ENCODE data around the gene EGR4. TPM values are rescaled to one million over a fixed set of nuclear protein-coding genes. Genes with fewer than 3 reads are reported as not detected.

EGR4 gene
- total RNA-seq, 2 donors from 2014 or later, result not detected

- ATAC-seq (ENCODE audit: insufficient number of reproducible peaks, low FRiP score, low read depth), result no peak
- no peaks in the 10 kb centered on the region for H3K27me3 ChIP-seq (replicated peaks; ENCODE audit: insufficient read depth)
- TF ChIP-seq CTCF (IDR thresholded peaks at IDR 0.05), result no peak
- no peaks in the 10 kb centered on the region for H3K4me1 ChIP-seq (ENCODE audit: control insufficient read depth in 1 of 2, low read depth in 2 of 2)
- H3K27ac ChIP-seq, result no peak overlapping the region
- peaks cover 18% of the 10 kb centered on the region for H3K36me3 ChIP-seq
- H3K4me3 ChIP-seq, result no peak overlapping the region
- H3K9me3 ChIP-seq, result no peaks in the 10 kb centered on the region
- DNase-seq (ENCODE audit: low spot score), result no peak
Observed at GRCh38 chr2:73257021-73257420, 36.3 kb downstream of the EGR4 start.

- H3K27ac ChIP-seq, result no peak overlapping the region
- no peaks in the 10 kb centered on the region for H3K4me1 ChIP-seq (ENCODE audit: control insufficient read depth in 1 of 2, low read depth in 2 of 2)
- H3K36me3 ChIP-seq, result peaks cover 18% of the 10 kb centered on the region
- no peaks in the 10 kb centered on the region for H3K9me3 ChIP-seq
- DNase-seq (ENCODE audit: low spot score) (no peak), ATAC-seq (ENCODE audit: insufficient number of reproducible peaks, low FRiP score, low read depth) (no peak)
- H3K27me3 ChIP-seq (replicated peaks; ENCODE audit: insufficient read depth), result no peaks in the 10 kb centered on the region
- TF ChIP-seq CTCF (IDR thresholded peaks at IDR 0.05), result no peak
- H3K4me3 ChIP-seq, result no peak overlapping the region
Observed at GRCh38 chr2:73256618-73256922, 36.8 kb downstream of the EGR4 start.

- no peak for DNase-seq (ENCODE audit: low spot score)
- ATAC-seq (ENCODE audit: insufficient number of reproducible peaks, low FRiP score, low read depth), result no peak
- TF ChIP-seq CTCF (IDR thresholded peaks at IDR 0.05), result no peak
- no peak overlapping the region for H3K27ac ChIP-seq
- H3K36me3 ChIP-seq, result peaks cover 19% of the 10 kb centered on the region
- H3K27me3 ChIP-seq (replicated peaks; ENCODE audit: insufficient read depth), result no peaks in the 10 kb centered on the region
- no peaks in the 10 kb centered on the region for H3K9me3 ChIP-seq
- H3K4me3 ChIP-seq, result no peak overlapping the region
- H3K4me1 ChIP-seq (ENCODE audit: control insufficient read depth in 1 of 2, low read depth in 2 of 2), result no peaks in the 10 kb centered on the region
Observed at GRCh38 chr2:73255907-73256617, 37.3 kb downstream of the EGR4 start.

GRCh38 chr2:73255007-73255644 lies 38.2 kb downstream of the EGR4 start:
- no peak overlapping the region for H3K27ac ChIP-seq
- no peaks in the 10 kb centered on the region for H3K9me3 ChIP-seq
- no peak for TF ChIP-seq CTCF (IDR thresholded peaks at IDR 0.05)
- DNase-seq (ENCODE audit: low spot score) (no peak), ATAC-seq (ENCODE audit: insufficient number of reproducible peaks, low FRiP score, low read depth) (no peak)
- H3K36me3 ChIP-seq, result peaks cover 29% of the 10 kb centered on the region
- no peaks in the 10 kb centered on the region for H3K4me1 ChIP-seq (ENCODE audit: control insufficient read depth in 1 of 2, low read depth in 2 of 2)
- no peak overlapping the region for H3K4me3 ChIP-seq
- no peaks in the 10 kb centered on the region for H3K27me3 ChIP-seq (replicated peaks; ENCODE audit: insufficient read depth)

- no peak overlapping the region for H3K27ac ChIP-seq
- H3K9me3 ChIP-seq, result no peaks in the 10 kb centered on the region
- no peak overlapping the region for H3K4me3 ChIP-seq
- no peaks in the 10 kb centered on the region for H3K27me3 ChIP-seq (replicated peaks; ENCODE audit: insufficient read depth)
- TF ChIP-seq CTCF (IDR thresholded peaks at IDR 0.05), result no peak
- H3K4me1 ChIP-seq (ENCODE audit: control insufficient read depth in 1 of 2, low read depth in 2 of 2), result no peaks in the 10 kb centered on the region
- peaks cover 35% of the 10 kb centered on the region for H3K36me3 ChIP-seq
- DNase-seq (ENCODE audit: low spot score) (no peak), ATAC-seq (ENCODE audit: insufficient number of reproducible peaks, low FRiP score, low read depth) (no peak)
Observed at GRCh38 chr2:73254343-73255006, 38.9 kb downstream of the EGR4 start.

Measured in thoracic aorta (tissue), 2 donors.